Activated CD8-positive, alpha-beta memory T cell treated with anti-CD3 and anti-CD28 coated beads, Interleukin-2, amount 50 U/mL, for 1 hour (primary cell): ENCODE data around the gene TUT1.
"Not testable (repeated sequence)": the region's sequence is repeated elsewhere in the genome, so short reads cannot be mapped to it uniquely, and the experiment has no call there.

Source experiments
- DNase-seq: peaks from one replicate; pipeline ENCODE4 v3.0.0-alpha.2; 2020; ENCODE audit errors: extremely low read depth

The TUT1 gene

DNA sequence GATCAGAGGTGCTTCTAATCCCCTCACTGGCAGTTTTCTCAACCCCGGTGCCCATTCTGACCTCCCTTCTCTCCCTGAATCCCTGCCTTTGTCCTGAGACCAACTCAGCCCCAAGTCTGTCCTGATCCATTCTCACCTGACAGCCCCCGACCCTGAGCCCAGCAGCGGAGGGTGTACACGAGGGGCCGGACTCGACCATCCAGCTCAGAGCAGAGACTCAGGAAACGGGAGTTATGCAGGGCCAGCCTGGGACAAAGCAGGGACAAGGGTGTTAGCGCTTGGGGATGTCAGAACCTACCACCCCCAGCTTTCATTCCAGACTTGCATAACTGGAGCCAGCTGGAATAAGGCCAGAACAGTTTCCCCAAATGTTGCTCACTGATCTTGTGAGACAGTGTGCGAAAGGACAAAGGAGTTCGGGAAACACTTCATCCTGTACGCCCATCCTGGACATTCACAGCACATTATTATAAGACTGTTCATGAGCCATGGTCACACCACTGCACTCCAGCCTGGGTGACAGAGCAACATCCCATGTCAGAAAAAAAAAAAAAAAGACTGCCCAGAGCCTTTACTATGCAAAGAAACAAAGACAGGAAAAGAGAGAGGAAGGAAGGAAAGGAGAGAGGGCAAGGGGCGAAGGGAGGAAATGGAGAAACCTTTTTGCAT lies 14.1 kb downstream of the TUT1 start:
- no peak for DNase-seq

DNA sequence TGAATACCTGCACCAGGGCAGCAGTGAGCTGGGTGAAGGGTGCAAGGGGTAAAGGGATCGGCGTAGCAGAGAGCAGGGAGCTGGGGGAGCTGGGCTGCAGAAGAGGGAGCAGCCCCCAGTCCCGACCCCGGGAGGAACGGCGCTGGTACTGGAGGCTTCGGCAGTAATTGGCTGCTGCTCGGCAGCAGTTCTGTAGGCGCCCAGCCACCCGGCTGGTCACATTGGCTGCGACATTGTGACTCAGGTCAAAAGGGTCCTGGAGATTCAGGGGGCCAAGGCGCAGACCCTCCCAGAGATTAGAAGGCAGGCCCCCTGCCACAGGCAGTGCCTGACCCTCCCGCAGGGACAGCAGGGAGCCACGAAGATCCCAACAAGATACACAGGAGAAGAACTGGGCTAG lies 15.5 kb downstream of the TUT1 start:
- no peak for DNase-seq

DNA sequence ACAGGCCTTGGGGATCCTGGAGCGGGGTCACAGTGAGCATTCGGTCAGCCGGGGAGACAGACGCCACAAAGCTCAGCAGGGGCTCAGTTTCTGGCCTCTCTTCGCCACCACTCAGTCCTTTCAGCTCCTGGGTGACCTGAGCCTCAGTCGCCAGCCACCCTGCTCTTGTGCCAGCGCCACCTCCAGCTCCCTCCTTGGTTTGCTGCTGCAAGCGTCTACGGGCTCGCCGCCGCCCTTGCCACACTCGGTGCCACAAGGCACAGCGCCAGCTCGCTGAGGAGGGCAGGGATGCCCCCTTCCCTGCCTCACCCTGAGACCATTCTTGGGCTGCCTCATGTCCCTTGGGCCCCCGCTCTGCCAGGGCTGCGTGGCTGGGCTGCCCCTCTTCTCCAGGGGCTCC lies 16.2 kb downstream of the TUT1 start:
- no peak for DNase-seq

DNA sequence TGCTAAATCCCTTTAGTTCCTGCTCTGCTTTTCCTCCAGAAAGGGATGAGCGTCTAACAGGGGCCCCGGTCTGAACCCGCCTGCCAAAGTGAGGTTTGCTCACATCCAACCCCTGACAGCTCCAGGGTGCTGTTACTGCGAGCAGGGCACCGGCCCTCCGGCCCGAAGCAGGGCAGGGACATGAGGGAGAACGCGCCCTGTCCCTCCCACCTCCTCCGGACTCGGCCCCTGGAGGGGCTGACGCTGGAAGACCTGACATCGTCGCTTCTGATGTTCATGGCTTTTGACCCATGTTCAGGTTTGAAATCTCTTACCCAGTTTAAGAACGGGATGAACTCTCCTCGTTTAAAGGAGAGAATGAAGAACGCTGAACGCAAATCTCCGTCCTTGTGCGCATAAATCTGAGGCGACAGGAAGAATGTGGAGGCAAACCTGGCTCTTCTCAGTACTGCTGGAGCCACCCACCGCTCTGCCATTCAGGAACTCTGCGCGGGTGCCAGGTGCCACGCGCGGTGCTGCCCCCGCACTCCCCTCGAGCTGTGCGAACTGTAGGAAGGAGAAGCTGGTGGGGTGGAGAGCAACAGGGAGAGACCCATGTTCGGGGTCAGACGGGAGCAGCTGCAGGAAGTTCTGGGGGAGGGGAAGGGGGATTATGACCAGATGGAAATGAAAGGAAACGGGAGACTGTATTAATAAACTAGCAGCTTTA lies 16.8 kb downstream of the TUT1 start:
- no peak for DNase-seq

DNA sequence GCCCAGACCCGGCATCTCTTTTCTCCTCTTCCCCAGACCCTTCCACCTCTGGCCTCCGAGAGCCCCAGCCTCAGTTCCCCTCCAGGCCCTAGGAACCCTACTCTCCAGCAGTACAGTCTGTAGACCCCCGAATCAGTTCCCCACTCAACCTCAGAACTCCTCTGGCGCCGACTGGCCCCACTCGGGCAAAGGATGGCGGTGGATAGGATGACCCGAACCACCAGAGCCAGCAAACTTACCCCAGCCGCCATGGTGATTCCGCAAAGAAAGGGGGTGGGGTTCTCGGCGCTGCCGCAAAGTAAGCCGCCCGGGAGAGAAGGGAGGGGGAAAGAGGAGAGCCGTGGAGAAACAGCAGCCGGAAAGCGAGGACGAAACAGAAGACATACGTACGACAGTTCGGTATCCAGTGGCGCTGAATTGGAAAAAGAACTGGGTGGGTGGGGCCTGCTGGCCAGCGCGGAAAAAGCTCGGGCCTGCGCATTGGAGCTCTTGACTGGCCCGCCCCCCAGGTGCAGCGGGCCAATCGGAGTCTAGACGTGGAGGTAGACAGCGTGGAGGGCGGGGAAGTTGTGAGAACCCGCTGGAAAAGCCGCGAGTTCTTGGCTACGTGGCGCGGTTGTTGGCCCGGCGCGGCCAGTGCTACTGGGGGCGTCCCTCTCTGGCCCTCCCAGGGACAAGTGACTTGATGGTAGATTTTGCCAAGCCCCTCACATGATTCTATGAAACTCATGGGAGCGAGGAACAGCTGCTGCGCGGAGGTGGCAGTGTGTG lies 17.5 kb downstream of the TUT1 start, which contains the start of gene EEF1G:
Gene EEF1G, minus strand, starts transcription at position 300 of the 771 bp plus-strand sequence. Its CDS starts 49 bp downstream, at position 251.
- DNase-seq: peak; percentile 96

DNA sequence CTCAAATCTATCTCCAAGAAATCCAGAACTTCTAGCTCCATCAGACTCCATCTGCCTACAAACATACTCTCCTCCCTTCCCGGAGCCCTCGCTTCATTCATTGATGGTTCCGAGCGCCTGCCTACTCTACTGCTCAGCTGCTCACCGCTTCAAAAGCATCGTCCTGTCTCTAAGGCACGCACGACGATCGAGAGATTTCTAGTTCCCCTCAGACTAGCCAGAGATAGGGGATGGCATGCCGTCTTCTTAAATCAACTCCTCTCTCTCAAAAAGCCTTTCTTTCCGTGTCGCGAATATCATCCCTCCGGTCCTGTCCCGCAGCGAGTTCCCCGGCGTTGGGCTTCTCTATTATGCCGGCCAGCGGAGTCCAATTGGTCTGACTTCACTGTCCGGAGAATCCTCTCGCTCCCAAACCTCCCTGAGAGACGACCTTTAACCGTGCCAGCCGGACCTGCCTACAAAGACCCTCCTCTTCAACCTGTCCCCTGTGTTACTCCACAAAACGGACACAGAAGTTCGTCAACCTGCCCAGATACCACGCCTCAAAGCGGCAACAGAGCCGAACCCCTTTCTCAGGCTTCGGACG lies 18.2 kb downstream of the TUT1 start:
- DNase-seq: no peak

DNA sequence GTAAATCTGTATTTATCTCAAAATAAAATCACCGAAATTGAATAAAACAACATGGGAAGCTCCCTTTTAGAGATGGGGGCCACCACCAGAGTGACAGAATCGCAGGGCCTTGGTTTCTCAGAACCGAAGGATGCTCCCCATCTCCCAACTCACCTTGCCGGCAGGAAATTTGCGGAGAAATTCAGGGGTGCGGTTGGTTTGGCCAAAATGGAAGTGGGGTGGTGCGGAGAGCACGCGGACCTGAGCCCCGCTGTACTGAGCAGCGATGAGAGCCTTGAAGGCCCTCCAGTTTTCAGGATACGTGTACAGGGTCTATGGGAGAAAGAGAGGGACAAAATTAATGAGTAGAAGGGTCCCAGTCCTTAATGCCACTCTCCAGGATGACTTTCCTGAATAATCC lies 18.9 kb downstream of the TUT1 start:
- no peak for DNase-seq

DNA sequence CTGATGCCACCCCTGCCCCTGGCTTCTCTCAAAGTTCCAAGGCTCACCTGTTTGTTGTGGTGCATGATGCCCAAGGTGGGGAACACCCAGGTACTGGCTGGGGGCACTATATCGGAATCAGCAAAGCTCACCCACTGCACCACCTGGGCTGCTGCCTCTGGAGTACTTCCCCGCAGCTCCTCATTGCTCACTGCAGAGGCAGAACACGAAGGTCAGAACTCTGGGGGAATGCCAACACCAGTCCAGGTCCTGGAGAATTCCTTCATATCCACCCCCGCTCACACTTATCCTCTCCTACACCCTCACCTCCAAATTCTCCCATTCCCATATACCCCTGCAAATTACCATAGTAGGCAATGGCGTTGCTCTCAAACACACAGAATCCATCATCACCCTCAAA lies 19.8 kb downstream of the TUT1 start:
- DNase-seq: not testable (repeated sequence)

DNA sequence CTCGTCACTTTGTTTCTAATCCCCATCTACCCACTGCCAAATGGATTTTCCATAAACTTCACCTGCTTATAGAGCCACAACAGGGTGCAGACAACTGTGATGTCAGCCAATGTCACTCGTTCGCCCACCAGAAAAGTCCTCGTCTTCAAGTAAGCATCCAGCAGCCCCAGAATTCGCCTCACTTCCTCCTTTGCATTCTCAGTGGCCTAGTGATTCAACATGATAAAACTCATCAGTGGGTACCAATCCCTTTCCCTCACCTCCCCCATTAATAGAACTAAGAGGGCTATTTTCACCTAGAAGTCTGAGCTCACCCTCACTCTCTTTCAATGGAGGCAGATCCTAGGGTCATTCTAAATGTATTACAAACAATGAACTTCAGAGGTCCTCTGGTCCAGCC lies 20.4 kb downstream of the TUT1 start:
- DNase-seq: not testable (repeated sequence)

DNA sequence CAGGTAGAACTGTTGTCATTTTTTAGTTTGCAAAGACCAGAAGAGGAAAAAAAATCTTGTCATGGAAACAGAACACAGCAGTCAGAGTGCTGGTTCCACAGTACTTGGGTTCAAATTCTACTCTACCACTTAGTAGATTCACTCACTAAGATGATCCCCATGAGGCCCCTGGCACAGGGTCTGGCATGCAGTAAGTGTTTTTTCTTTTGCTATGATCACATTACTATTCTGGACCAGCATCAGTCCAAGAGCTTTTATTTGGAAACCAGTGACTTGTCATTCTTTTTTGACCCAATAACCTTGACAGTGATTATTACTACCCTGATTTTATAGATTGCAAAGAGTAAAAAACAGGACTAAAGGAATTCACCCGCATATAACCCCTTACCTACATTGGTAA lies 21.7 kb downstream of the TUT1 start:
- no peak for DNase-seq

DNA sequence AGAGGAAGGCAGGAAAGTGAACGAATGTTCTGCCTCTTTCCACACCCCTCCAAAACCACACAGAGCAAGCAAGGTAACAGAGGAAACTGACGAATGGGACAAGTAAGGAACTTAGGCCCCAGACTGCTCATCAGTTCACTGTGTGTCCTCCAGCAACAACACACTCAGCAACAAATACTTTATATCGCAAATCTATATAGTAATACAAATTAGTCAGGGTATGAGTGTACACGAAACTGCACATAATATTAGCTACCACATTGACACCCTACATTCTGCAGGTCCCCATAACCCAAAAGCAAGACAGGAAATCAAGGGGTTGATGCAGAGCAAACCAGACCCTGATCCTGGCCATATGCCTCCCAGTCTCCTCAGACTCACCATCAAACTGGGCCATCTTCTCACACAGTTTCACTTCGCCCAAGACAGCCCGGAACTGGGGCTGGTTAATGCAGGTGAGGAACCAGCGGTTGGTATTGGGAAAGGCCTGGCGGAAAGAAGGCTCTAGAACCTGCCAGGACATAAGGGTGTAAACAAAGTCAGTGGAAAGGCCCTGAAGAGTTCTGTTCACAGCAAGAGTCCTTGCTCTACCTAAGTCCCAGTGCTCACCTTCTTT lies 24.2 kb downstream of the TUT1 start:
- DNase-seq: no peak

DNA sequence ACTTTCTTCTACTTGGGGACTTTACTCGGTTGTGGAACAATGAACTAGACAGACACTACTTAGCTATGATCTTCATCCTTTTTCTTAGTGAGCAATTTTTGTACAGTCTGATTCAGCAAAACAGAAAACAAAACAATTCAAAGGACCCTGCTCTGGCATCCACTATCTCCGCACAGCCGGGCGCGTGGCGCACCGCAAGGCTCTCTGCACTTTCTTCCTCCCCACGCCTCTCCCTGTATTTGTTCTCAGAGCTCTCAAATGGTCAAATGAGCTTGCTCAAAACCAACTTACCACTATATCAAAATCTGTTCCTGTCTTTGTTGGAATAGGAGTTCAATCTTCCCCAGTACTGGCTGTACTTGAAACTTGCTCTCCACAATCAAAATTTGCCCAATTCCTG lies 25.1 kb downstream of the TUT1 start:
- DNase-seq: no peak

DNA sequence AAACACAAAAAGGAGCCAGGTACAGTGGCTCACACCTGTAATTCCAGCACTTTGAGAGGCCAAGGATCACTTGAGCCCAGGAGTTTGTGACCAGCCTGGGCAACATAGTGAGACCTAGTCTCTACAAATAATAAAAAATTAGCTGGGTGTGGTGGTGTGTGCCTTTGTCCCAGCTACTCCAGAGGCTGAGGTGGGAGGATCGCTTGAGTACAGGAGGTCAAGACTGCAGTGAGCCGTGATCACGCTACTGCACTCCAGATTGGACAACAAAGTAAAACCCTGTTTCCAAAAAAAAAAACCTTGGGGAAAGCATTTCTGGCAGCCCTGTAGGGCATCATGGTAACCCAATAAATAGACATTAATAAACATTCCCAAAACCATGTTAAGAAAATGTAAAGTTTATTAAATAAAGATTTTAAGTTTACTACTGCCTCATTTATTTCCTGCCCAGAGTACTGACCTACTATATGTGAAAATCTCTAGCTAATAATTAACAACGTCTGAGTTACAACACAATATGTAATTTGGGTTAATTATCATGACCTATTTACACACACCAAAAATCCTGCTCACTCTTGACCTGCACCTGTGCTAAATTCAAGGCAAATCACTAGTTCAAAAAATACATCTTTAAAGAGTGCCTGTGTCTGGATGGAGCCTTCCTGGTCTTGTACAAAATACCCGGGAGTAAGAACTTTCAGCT lies 26.1 kb downstream of the TUT1 start:
- no peak for DNase-seq

DNA sequence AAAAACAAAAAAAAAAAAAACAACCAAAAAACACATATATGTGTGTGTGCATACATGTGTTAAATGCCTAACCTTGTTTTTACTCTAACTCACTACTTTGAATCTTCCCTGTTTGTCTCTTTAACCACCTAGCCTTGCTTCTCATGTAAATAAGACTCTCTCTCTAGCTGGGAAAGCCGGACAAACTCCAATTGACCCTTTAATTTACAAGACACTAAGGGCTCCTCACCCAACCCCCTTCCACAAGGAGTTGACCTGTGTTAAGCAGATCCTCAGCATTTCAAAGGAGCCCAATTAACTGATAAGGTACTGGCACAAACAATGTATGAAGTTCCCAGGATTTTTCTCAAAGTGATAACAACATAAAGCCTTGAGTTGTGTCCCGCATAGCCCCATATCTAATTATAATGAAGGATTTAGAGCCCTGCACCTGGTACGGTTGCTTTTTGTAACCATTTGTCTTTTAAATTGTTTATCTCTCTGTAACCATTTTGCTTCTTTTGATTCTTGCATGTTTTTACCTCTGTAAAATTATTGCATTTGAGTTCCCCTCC lies 29.6 kb downstream of the TUT1 start:
- not testable (repeated sequence) for DNase-seq

DNA sequence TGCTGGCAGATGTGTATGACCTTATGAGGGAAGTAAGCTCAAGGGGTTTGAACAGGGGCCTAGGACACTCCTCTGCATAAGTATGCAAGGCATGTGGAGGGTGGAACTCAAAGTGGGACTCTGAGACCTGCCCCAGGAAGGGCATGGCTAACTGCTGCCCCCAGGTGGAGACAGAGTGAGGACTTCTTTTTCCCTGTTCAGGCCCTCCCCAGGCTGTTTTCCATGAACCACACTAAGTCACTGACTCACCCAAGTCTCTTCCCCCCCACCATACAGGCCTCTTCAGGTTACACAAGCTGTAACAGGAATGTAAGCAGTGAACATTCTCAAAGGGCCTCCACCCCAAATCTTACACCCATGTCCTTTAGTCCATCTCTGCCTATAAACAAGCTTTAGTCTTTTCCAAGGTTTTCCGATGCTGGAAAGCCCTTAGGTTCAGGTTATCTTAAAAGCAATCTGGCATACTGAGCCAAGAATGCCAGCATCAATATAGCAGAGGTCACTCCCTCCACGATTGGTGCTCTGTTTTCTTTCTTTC lies 30.7 kb downstream of the TUT1 start:
- DNase-seq: peak; percentile 76

DNA sequence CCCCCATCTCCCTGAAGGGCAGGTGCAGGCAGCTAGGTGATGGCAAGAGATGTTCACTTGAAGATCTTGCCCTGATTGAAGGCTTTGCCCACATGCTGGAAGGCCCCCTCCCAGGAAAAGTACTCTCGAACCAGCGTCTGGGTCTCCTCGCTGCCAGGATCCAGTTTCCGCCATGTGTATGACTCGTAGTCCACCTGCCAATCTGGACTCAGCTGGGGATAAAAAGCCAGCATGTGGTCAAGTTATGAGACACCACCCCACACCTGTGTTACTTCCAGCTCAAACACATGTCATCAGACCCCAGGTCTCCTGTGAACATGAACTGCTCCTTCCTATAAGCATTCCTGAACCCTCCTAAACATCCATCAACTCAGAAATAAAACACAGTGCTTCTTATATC lies 31.7 kb downstream of the TUT1 start:
- not testable (repeated sequence) for DNase-seq

DNA sequence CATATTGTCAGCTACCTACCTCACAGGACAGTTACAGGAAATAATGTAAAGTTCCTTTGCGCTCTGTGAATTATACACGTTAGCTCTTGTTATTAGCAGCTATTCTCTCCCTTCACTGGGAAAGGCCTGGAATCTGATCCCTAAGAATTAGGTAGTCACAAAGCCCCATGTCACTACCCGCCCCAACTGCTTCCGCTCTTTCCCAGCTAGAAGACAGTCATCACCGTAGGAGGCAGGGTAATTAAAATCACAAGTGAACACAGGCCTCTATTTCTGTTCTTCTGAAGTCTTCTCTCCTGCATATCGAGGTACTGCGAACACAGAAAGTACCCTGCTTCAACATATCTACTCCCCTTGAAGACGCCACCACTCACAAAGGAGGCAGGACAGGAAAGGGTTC lies 32.1 kb downstream of the TUT1 start:
- DNase-seq: no peak

DNA sequence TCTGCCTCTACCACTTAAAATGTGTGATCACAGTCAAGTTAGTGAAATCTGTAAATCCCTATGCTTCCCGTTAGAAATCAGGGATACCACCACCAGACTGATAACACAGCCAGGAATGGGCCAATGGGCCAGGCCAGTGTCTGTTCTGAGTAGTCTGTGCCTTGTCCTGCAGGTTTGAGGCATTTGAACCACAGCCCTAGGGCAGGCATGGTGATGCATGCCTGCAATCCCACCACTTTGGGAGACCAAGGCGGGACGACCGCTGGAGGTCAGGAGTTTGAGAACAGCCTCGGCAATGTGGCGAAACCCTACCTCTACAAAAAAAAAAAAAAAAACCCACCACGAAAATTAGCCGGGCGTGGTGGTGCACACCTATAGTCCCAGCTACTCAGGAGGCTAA lies 32.7 kb downstream of the TUT1 start:
- DNase-seq: no peak

DNA sequence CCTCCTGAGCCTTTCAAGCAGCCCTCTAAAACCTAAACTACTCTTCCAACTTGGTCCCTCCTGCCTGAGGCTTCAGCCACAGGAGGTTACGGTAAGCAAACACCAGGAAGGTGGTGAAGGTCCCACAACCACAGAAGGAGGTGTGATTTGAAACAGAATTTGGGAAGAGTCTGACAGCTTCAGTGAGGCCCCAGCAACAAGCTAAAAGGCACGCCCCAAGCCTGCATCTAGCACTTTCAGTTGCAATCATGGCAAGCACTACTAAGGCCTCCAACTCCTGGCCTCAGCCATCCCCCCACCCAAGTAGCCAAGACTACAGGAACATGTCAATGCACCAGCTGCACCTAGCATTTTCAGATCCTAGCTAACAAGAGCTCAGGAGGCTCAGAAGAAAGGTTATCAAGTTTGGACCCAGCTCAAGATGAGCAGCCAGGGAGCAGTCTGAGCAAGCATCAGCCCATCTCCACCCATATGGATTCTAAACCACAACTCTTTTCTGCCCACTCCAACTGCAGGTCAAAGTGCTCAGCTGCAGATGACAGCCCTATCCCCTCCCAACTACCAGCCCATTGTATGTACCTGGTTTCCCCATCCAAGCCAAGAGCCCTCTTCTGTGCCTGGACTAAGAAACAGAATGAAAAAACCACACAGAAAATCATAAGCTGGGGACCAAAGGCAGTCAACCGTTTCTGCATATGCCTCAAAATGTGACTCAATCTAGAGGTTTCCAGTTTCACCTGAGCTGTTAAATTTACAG lies 34.3 kb downstream of the TUT1 start:
- no peak for DNase-seq
